HEK293 (cell line): ENCODE results near the gene EXOC2.

Source experiments
- CTCF ChIP-seq: fragments of 450-650 bp; formaldehyde crosslinking; IDR thresholded peaks from 2 replicates; pipeline ENCODE4 v1.5.1; 2016; ENCODE audit warnings: missing biosample characterization, missing genetic modification characterization
- GLI2 ChIP-seq: fragments of 450-650 bp; formaldehyde crosslinking; IDR thresholded peaks from 2 replicates; pipeline ENCODE4; 2017; ENCODE audit warnings: missing biosample characterization, missing genetic modification characterization, low read depth, borderline replicate concordance
- GLIS1 ChIP-seq: fragments of 450-650 bp; formaldehyde crosslinking; IDR thresholded peaks from 2 replicates; pipeline ENCODE4 v1.5.1; 2016; ENCODE audit warnings: missing biosample characterization, missing genetic modification characterization
- KLF8 ChIP-seq: fragments of 450-650 bp; formaldehyde crosslinking; IDR thresholded peaks from 2 replicates; pipeline ENCODE4 v1.5.1; 2016; ENCODE audit warnings: missing biosample characterization, missing genetic modification characterization
- OSR2 ChIP-seq: fragments of 450-650 bp; formaldehyde crosslinking; IDR thresholded peaks from 2 replicates; pipeline ENCODE4 v1.5.1; 2016; ENCODE audit warnings: missing biosample characterization, missing genetic modification characterization
- PRDM10 ChIP-seq: fragments of 450-650 bp; formaldehyde crosslinking; IDR thresholded peaks from 2 replicates; pipeline ENCODE4 v1.5.1; 2016; ENCODE audit warnings: missing biosample characterization, missing genetic modification characterization
- SP3 ChIP-seq: fragments of 450-650 bp; formaldehyde crosslinking; IDR thresholded peaks from 2 replicates; pipeline ENCODE4 v1.5.1; 2016; ENCODE audit warnings: missing biosample characterization, missing genetic modification characterization
- TSHZ1 ChIP-seq: fragments of 450-650 bp; formaldehyde crosslinking; IDR thresholded peaks from 2 replicates; pipeline ENCODE4 v1.5.1; 2016; ENCODE audit warnings: missing biosample characterization, missing genetic modification characterization, borderline replicate concordance
- ZBTB17 ChIP-seq: fragments of 450-650 bp; formaldehyde crosslinking; IDR thresholded peaks from 2 replicates; pipeline ENCODE4 v1.5.1; 2016; ENCODE audit warnings: missing biosample characterization, missing genetic modification characterization
- ZNF10 ChIP-seq: fragments of 450-650 bp; formaldehyde crosslinking; IDR thresholded peaks from 2 replicates; pipeline ENCODE4 v1.5.1; 2017; ENCODE audit warnings: missing biosample characterization, missing genetic modification characterization
- ZNF121 ChIP-seq: fragments of 450-650 bp; formaldehyde crosslinking; IDR thresholded peaks from 2 replicates; pipeline ENCODE4 v1.5.1; 2016; ENCODE audit warnings: missing biosample characterization, missing genetic modification characterization
- ZNF155 ChIP-seq: fragments of 450-650 bp; formaldehyde crosslinking; IDR thresholded peaks from 2 replicates; pipeline ENCODE4 v1.5.1; 2016; ENCODE audit warnings: missing biosample characterization, missing genetic modification characterization
- ZNF157 ChIP-seq: fragments of 450-650 bp; formaldehyde crosslinking; IDR thresholded peaks from 2 replicates; pipeline ENCODE4 v1.5.1; 2016; ENCODE audit warnings: missing biosample characterization, missing genetic modification characterization
- ZNF16 ChIP-seq: fragments of 450-650 bp; formaldehyde crosslinking; IDR thresholded peaks from 2 replicates; pipeline ENCODE4 v1.5.1; 2016; ENCODE audit warnings: low read depth, missing biosample characterization, missing genetic modification characterization
- ZNF174 ChIP-seq: fragments of 450-650 bp; formaldehyde crosslinking; IDR thresholded peaks from 2 replicates; pipeline ENCODE4 v1.5.0; 2017; ENCODE audit warnings: missing biosample characterization, mild to moderate bottlenecking, missing genetic modification characterization
- ZNF239 ChIP-seq: fragments of 450-650 bp; formaldehyde crosslinking; IDR thresholded peaks from 2 replicates; pipeline ENCODE4 v1.5.1; 2016; ENCODE audit warnings: missing biosample characterization, missing genetic modification characterization
- ZNF274 ChIP-seq, 2 experiments: fragments of 200-500 bp in 1 of 2; fragments of 450-650 bp in 1 of 2; sonication (Bioruptor generic) in 1 of 2; formaldehyde crosslinking in 1 of 2; IDR thresholded peaks; 2 replicates each; pipeline versions ENCODE4 v1.5.1 to v1.6.1; 2014 to 2016; ENCODE audit warnings: borderline replicate concordance in 1 of 2, inconsistent platforms in 1 of 2, low read length in 1 of 2, missing biosample characterization in 1 of 2, missing genetic modification characterization in 1 of 2
- ZNF302 ChIP-seq: fragments of 450-650 bp; formaldehyde crosslinking; IDR thresholded peaks from 2 replicates; pipeline ENCODE4 v1.5.1; 2016; ENCODE audit warnings: missing biosample characterization, missing genetic modification characterization, low read depth
- ZNF335 ChIP-seq: fragments of 450-650 bp; formaldehyde crosslinking; conservative IDR thresholded peaks from 2 replicates; pipeline ENCODE4 v1.5.1; 2016; ENCODE audit warnings: missing biosample characterization, missing genetic modification characterization
- ZNF423 ChIP-seq: fragments of 450-650 bp; formaldehyde crosslinking; IDR thresholded peaks from 2 replicates; pipeline ENCODE4 v1.5.1; 2016; ENCODE audit warnings: missing biosample characterization, missing genetic modification characterization
- ZNF549 ChIP-seq: fragments of 450-650 bp; IDR thresholded peaks from 2 replicates; pipeline ENCODE4 v1.5.1; 2018; ENCODE audit warnings: missing biosample characterization, missing genetic modification characterization, mild to moderate bottlenecking, inconsistent platforms, moderate library complexity
- ZNF558 ChIP-seq: fragments of 450-650 bp; formaldehyde crosslinking; IDR thresholded peaks from 2 replicates; pipeline ENCODE4 v1.5.1; 2016; ENCODE audit warnings: missing biosample characterization, missing genetic modification characterization
- ZNF654 ChIP-seq: fragments of 450-650 bp; formaldehyde crosslinking; IDR thresholded peaks from 2 replicates; pipeline ENCODE4 v1.5.1; 2016; ENCODE audit warnings: low read depth, missing biosample characterization, missing genetic modification characterization
- ZNF664 ChIP-seq: fragments of 450-650 bp; formaldehyde crosslinking; IDR thresholded peaks from 2 replicates; pipeline ENCODE4 v1.5.1; 2016; ENCODE audit warnings: missing biosample characterization, missing genetic modification characterization
- ZSCAN5A ChIP-seq: fragments of 450-650 bp; formaldehyde crosslinking; IDR thresholded peaks from 2 replicates; pipeline ENCODE4 v1.5.1; 2016; ENCODE audit warnings: missing biosample characterization, missing genetic modification characterization
- TF ChIP-seq, protein P1 (sequence below): fragments of 450-650 bp; formaldehyde crosslinking; IDR thresholded peaks from 2 replicates; pipeline ENCODE4; 2016; ENCODE audit warnings: missing biosample characterization, missing genetic modification characterization

The EXOC2 gene

DNA sequence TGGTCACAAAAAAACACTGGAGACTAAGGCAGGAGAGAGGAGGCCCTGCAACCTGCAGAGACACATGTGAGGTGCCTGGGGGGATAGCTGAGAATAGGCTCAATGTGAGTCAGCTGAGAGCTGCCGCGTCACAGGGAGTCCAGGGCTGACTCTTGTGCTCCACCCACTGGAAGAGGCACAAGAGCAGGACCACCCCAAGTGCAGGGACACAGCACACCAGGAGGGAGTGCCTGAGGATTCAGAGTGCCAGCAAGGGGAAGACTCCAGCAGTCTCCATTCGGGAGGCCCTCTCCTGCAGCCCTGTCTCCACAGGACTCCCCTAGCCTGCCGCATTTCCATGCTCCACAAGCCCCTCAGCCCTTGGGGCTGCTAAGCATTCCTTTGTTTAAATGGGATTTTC is 141.5 kb downstream of the EXOC2 start (continued):
- TF ChIP-seq CTCF (tag by site-specific recombination) (peak; percentile 72; the same call in 1 of the 2 replicates), ZNF239 (tag by site-specific recombination) (no peak), ZNF10 (tag by site-specific recombination) (no peak), TSHZ1 (tag by site-specific recombination) (no peak), ZNF121 (no peak), ZNF664 (tag by site-specific recombination) (no peak), ZNF302 (tag by site-specific recombination) (no peak), KLF8 (no peak), GLI2 (tag by site-specific recombination) (no peak), ZNF274 (IDR thresholded peaks at IDR 0.05; ENCODE audit: low read length) (no peak), ZNF274 (tag by site-specific recombination; IDR thresholded peaks at IDR 0.05; ENCODE audit: borderline replicate concordance) (no peak), ZNF174 (no peak), ZNF155 (tag by site-specific recombination) (no peak), ZNF558 (tag by site-specific recombination) (no peak), ZNF335 (0 out of 2 replicates have a peak, but pooled peaks have one; percentile 33), PRDM10 (peak; percentile 74), SP3 (tag by site-specific recombination) (no peak), GLIS1 (peak; percentile 65), ZNF16 (tag by site-specific recombination) (no peak), ZNF549 (tag by site-specific recombination) (no peak), ZSCAN5A (tag by site-specific recombination) (no peak), ZNF654 (tag by site-specific recombination) (peak; percentile 35), OSR2 (tag by site-specific recombination) (no peak), ZNF157 (tag by site-specific recombination) (no peak), ZNF423 (tag by site-specific recombination) (peak; percentile 59; the same call in 1 of the 2 replicates), ZBTB17 (tag by site-specific recombination) (0 out of 2 replicates have a peak, but pooled peaks have one; percentile 29)
- TF ChIP-seq, protein P1, sequence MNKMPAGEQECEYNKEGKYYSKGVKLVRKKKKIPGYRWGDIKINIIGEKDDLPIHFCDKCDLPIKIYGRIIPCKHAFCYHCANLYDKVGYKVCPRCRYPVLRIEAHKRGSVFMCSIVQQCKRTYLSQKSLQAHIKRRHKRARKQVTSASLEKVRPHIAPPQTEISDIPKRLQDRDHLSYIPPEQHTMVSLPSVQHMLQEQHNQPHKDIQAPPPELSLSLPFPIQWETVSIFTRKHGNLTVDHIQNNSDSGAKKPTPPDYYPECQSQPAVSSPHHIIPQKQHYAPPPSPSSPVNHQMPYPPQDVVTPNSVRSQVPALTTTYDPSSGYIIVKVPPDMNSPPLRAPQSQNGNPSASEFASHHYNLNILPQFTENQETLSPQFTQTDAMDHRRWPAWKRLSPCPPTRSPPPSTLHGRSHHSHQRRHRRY (tag by site-specific recombination): no peak
